Activated naive CD8-positive, alpha-beta T cell treated with anti-CD3 and anti-CD28 coated beads, Interleukin-2, amount 10 ng/mL, durations not matched to agents 7 days and 5 days (primary cell): Measurements from ENCODE around the gene TMEM233. TPM values are rescaled to one million over a fixed set of nuclear protein-coding genes. Genes with fewer than 3 reads are reported as not detected.

Experiments used
- ATAC-seq: fragments of 150-1000 bp; cut with Tn5 transposase; one replicate; pipeline ENCODE4 v1.10.0; 2021; ENCODE audit warnings: low read depth, moderate library complexity
- POLR2A ChIA-PET: fragments of 350-600 bp; sonication (Branson Sonifier 250); formaldehyde crosslinking; loops from one replicate; lab custom pipeline; 2021; ENCODE audit warnings: antibody characterized with exemption; lab: Charles Lee
- DNase-seq: peaks from one replicate; pipeline ENCODE4 v3.0.0; 2021
- H3K27ac Mint-ChIP-seq: one replicate; pipeline ENCODE4 v1.8.0; 2022; ENCODE audit warnings: mild to moderate bottlenecking, mixed read lengths
- H3K27me3 Mint-ChIP-seq: one replicate; pipeline ENCODE4 v1.8.0; 2022; ENCODE audit warnings: mild to moderate bottlenecking, moderate library complexity, mixed read lengths
- H3K36me3 Mint-ChIP-seq: one replicate; pipeline ENCODE4 v1.8.0; 2021; ENCODE audit warnings: mild to moderate bottlenecking, mixed read lengths
- H3K4me1 Mint-ChIP-seq: one replicate; pipeline ENCODE4 v1.8.0; 2021; ENCODE audit warnings: mixed read lengths
- H3K4me3 Mint-ChIP-seq: one replicate; pipeline ENCODE4 v1.8.0; 2022; ENCODE audit warnings: mild to moderate bottlenecking, moderate library complexity, mixed read lengths
- H3K9me3 Mint-ChIP-seq: one replicate; pipeline ENCODE4 v1.8.0; 2021; ENCODE audit warnings: mixed read lengths
- total RNA-seq, 2 experiments: library from RNA; stranded (reverse); gene quantifications; one replicate each; pipeline ENCODE4 v1.2.3, GENCODE V29; 2021

The TMEM233 gene
- total RNA-seq, result not detected

GRCh38 chr12:119593578-119594398, at the start of gene TMEM233:
TMEM233 (plus strand) TSS chr12:119593774; CDS start chr12:119593849, 75 bp downstream.
- Mint-ChIP-seq H3K4me1 (peaks cover 12% of the 10 kb centered on the region), H3K36me3 (no peaks in the 10 kb centered on the region), H3K27ac (no peak within 1 kb of the TSS), H3K27me3 (peaks cover 59% of the 10 kb centered on the region), H3K9me3 (no peaks in the 10 kb centered on the region), H3K4me3 (peak within 1 kb of the TSS; percentile 13)
- ATAC-seq, result no peak
- DNase-seq, result no peak
- POLR2A ChIA-PET, result no interaction called here

- H3K9me3 Mint-ChIP-seq, result no peaks in the 10 kb centered on the region
- H3K36me3 Mint-ChIP-seq, result no peaks in the 10 kb centered on the region
- H3K27me3 Mint-ChIP-seq, result peaks cover 7% of the 10 kb centered on the region
- no peaks in the 10 kb centered on the region for H3K4me1 Mint-ChIP-seq
- H3K27ac Mint-ChIP-seq, result no peak overlapping the region
- POLR2A ChIA-PET, result no interaction called here
- DNase-seq (peak; percentile 29), ATAC-seq (no peak)
- H3K4me3 Mint-ChIP-seq, result no peak overlapping the region
Observed at GRCh38 chr12:119544765-119545625, 48.6 kb upstream of the TMEM233 start.

- ATAC-seq, result no peak
- peaks cover 7% of the 10 kb centered on the region for H3K27me3 Mint-ChIP-seq
- H3K36me3 Mint-ChIP-seq, result no peaks in the 10 kb centered on the region
- POLR2A ChIA-PET, result no interaction called here
- H3K4me1 Mint-ChIP-seq, result no peaks in the 10 kb centered on the region
- H3K27ac Mint-ChIP-seq, result no peak overlapping the region
- no peak overlapping the region for H3K4me3 Mint-ChIP-seq
- H3K9me3 Mint-ChIP-seq, result no peaks in the 10 kb centered on the region
- no peak for DNase-seq
Observed at GRCh38 chr12:119546340-119546739, 47.2 kb upstream of the TMEM233 start.

GRCh38 chr12:119547001-119547400, 46.6 kb upstream of the TMEM233 start:
- DNase-seq (no peak), ATAC-seq (no peak)
- Mint-ChIP-seq H3K27ac (no peak overlapping the region), H3K9me3 (no peaks in the 10 kb centered on the region), H3K4me3 (no peak overlapping the region), H3K27me3 (peaks cover 7% of the 10 kb centered on the region), H3K36me3 (no peaks in the 10 kb centered on the region), H3K4me1 (no peaks in the 10 kb centered on the region)
- POLR2A ChIA-PET, result no interaction called here

- Mint-ChIP-seq H3K27me3 (peaks cover 2% of the 10 kb centered on the region), H3K4me3 (no peak overlapping the region), H3K36me3 (no peaks in the 10 kb centered on the region), H3K27ac (no peak overlapping the region), H3K9me3 (peaks cover 4% of the 10 kb centered on the region), H3K4me1 (no peaks in the 10 kb centered on the region)
- POLR2A ChIA-PET, result no interaction called here
- no peak for DNase-seq
- ATAC-seq, result no peak
Observed at GRCh38 chr12:119556854-119557253, 36.7 kb upstream of the TMEM233 start.

GRCh38 chr12:119565404-119565803, 28.2 kb upstream of the TMEM233 start:
- H3K9me3 Mint-ChIP-seq, result no peaks in the 10 kb centered on the region
- ATAC-seq, result no peak
- no peaks in the 10 kb centered on the region for H3K27me3 Mint-ChIP-seq
- no peak overlapping the region for H3K27ac Mint-ChIP-seq
- H3K4me1 Mint-ChIP-seq, result no peaks in the 10 kb centered on the region
- no peak for DNase-seq
- no peaks in the 10 kb centered on the region for H3K36me3 Mint-ChIP-seq
- POLR2A ChIA-PET, result no interaction called here
- no peak overlapping the region for H3K4me3 Mint-ChIP-seq

GRCh38 chr12:119570771-119571170, 22.8 kb upstream of the TMEM233 start:
- Mint-ChIP-seq H3K4me1 (no peaks in the 10 kb centered on the region), H3K27ac (no peak overlapping the region), H3K36me3 (no peaks in the 10 kb centered on the region), H3K9me3 (no peaks in the 10 kb centered on the region), H3K4me3 (no peak overlapping the region), H3K27me3 (peaks cover 3% of the 10 kb centered on the region)
- POLR2A ChIA-PET, result no interaction called here
- DNase-seq, result no peak
- no peak for ATAC-seq

GRCh38 chr12:119573086-119573485, 20.5 kb upstream of the TMEM233 start:
- peaks cover 7% of the 10 kb centered on the region for H3K27me3 Mint-ChIP-seq
- POLR2A ChIA-PET, result no interaction called here
- no peak for ATAC-seq
- H3K27ac Mint-ChIP-seq, result no peak overlapping the region
- no peak for DNase-seq
- no peaks in the 10 kb centered on the region for H3K9me3 Mint-ChIP-seq
- H3K4me1 Mint-ChIP-seq, result no peaks in the 10 kb centered on the region
- no peak overlapping the region for H3K4me3 Mint-ChIP-seq
- no peaks in the 10 kb centered on the region for H3K36me3 Mint-ChIP-seq

GRCh38 chr12:119574255-119574654, 19.3 kb upstream of the TMEM233 start:
- Mint-ChIP-seq H3K4me3 (no peak overlapping the region), H3K27me3 (peaks cover 7% of the 10 kb centered on the region), H3K4me1 (no peaks in the 10 kb centered on the region), H3K9me3 (no peaks in the 10 kb centered on the region), H3K27ac (no peak overlapping the region), H3K36me3 (no peaks in the 10 kb centered on the region)
- POLR2A ChIA-PET, result no interaction called here
- ATAC-seq (no peak), DNase-seq (no peak)

GRCh38 chr12:119576118-119576810, 17.3 kb upstream of the TMEM233 start:
- H3K4me3 Mint-ChIP-seq, result no peak overlapping the region
- POLR2A ChIA-PET, result no interaction called here
- ATAC-seq (no peak), DNase-seq (no peak)
- H3K27me3 Mint-ChIP-seq, result peaks cover 10% of the 10 kb centered on the region
- H3K36me3 Mint-ChIP-seq, result no peaks in the 10 kb centered on the region
- no peak overlapping the region for H3K27ac Mint-ChIP-seq
- H3K9me3 Mint-ChIP-seq, result no peaks in the 10 kb centered on the region
- H3K4me1 Mint-ChIP-seq, result no peaks in the 10 kb centered on the region

GRCh38 chr12:119576915-119577314, 16.7 kb upstream of the TMEM233 start:
- no peak overlapping the region for H3K27ac Mint-ChIP-seq
- ATAC-seq (no peak), DNase-seq (no peak)
- H3K4me1 Mint-ChIP-seq, result no peaks in the 10 kb centered on the region
- H3K36me3 Mint-ChIP-seq, result no peaks in the 10 kb centered on the region
- POLR2A ChIA-PET, result no interaction called here
- H3K9me3 Mint-ChIP-seq, result no peaks in the 10 kb centered on the region
- H3K27me3 Mint-ChIP-seq, result peaks cover 10% of the 10 kb centered on the region
- no peak overlapping the region for H3K4me3 Mint-ChIP-seq

- no peaks in the 10 kb centered on the region for H3K36me3 Mint-ChIP-seq
- POLR2A ChIA-PET, result no interaction called here
- no peaks in the 10 kb centered on the region for H3K4me1 Mint-ChIP-seq
- ATAC-seq, result no peak
- no peaks in the 10 kb centered on the region for H3K9me3 Mint-ChIP-seq
- no peak overlapping the region for H3K4me3 Mint-ChIP-seq
- no peak for DNase-seq
- peaks cover 10% of the 10 kb centered on the region for H3K27me3 Mint-ChIP-seq
- no peak overlapping the region for H3K27ac Mint-ChIP-seq
Observed at GRCh38 chr12:119578112-119578511, 15.5 kb upstream of the TMEM233 start.

- ATAC-seq, result no peak
Observed at GRCh38 chr12:119589097-119589496, 4.5 kb upstream of the TMEM233 start.

More at GRCh38 chr12:119589097-119589496, 4.5 kb upstream of the TMEM233 start:
- POLR2A ChIA-PET, result interaction anchor here (0.6 kb wide), 1 partner anchor 11 kb away, joined by 3 read pairs; no protein-coding TSS in a partner anchor
- Mint-ChIP-seq H3K9me3 (no peaks in the 10 kb centered on the region), H3K27ac (no peak overlapping the region), H3K4me1 (no peaks in the 10 kb centered on the region), H3K36me3 (no peaks in the 10 kb centered on the region), H3K27me3 (peaks cover 33% of the 10 kb centered on the region), H3K4me3 (no peak overlapping the region)
- DNase-seq, result no peak
